ENCODE measurements around the gene SH3GLB1.

SH3GLB1 gene

GRCh38 chr1:86739648-86740509 is 35.5 kb downstream of the SH3GLB1 start:
- DNase-seq = peak; percentile 18 to 38 (median 23)

DNA sequence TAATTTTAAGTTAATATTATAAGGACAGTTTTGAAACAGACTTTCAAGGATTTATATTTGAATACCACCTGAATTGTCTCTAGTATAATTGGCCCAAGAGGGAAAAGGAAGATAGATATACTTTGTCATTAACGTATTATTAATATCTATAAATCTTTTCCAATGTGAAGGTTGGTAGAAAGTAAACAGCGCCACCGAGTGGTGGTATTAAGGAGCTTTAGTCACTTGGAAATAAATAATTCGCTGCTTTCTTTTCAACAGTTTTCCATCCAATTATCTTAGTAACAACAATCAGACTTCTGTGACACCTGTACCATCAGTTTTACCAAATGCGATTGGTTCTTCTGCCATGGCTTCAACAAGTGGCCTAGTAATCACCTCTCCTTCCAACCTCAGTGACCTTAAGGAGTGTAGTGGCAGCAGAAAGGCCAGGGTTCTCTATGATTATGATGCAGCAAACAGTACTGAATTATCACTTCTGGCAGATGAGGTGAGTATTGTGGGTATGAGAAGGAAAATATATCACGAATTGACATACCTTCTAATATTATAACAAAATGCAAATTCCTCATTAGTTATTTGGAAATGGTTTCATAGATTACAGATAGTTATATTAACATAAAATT is 37.7 kb downstream of the SH3GLB1 start:
- DNase-seq = peak; percentile 59 to 71 (median 60)

DNA sequence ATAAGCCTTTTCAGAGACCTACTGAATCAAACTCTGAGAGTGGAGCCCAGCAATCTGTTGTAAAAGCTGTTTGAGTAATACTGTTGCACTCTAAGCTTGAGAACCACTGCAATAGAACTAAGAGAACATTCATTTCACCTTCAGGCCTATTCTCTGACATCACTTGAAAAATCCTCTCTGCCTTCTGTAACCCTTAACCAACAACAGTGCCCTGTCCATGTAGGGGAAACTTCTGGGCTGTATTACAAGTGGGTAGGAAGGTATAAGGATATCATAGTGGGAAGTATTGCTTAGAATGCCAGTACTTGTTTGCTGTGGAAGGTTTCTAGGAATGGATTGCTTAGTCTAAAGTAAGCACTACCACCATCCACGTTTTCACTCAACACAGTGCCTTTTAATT is 42.9 kb downstream of the SH3GLB1 start:
- no peak for DNase-seq

DNA sequence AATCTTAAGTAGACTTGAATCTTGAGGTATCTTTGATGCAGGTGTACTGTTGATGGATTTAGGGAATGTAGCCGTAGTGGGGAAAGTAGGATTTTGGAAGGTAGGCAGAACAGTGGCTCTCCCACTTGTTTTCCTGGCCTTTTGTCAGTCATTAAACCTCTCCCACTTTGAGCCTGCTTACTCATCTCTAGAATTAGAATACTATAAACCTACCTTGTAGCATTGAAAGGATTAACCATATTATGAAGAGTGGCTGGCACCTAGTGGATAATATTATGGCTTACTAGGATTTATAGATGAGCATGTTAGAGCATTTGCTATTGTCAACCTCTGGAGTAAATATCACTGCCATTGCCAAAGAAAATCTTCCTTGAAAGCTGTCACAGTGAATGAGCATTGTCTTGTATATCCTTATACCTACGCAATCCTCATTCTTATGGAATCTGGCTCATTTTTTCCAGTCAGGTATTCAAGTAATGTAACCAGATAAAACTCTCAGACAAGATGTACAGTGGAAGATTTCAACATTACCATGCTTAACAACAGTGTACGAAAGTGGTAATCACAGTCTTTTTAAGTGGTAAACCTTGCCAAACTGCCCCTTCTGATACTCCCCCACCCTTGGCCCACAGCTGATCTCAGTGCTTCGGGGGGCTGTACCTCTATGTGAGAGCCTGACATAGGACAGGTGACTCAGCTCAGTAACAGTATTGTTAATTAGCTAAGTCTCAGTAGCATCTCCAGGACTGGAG is 44.4 kb downstream of the SH3GLB1 start:
- no peak for DNase-seq

DNA sequence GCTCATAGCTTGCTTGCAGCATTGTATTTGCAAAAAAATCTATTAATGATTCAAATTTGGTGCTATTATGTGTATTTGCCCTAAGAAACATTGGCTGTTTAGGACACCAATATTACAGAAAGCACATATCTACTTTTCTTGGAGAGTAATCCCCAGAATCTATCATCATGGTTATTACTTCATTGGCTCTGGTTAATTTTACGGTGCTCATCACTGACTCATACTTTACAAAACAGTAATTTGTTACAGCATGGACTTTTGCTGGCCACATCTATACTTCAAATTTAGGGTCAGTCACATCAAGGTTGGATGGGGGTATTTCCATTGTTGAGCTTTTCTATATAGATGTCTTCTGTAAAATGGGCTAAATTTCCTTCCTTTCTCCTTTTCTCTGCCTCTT is 45.7 kb downstream of the SH3GLB1 start:
- DNase-seq = peak in 2 of 3 donors; percentile 37 to 49

GRCh38 chr1:86750530-86750929 is 46.2 kb downstream of the SH3GLB1 start:
- no peak for DNase-seq

GRCh38 chr1:86751923-86752322 is 47.5 kb downstream of the SH3GLB1 start:
- no peak for DNase-seq

DNA sequence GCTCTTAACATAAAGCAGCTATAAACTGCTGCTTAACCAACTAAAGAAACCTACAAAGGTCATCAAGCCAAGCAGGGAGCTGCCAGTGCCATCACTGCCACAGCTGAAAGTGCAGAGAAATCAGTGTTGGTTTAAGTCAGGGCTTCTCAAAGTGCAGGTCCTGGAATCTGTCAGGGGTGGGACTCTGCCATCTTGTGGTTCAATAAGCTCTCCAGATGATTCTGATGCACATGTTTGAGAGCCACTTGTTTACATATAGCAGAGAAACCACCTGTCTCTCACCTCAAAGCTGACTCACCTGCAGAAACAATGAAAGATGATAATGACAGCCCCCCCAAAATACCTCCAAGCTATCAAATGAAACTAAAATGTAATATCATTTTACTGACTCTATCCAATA is 49.3 kb downstream of the SH3GLB1 start:
- no peak for DNase-seq

DNA sequence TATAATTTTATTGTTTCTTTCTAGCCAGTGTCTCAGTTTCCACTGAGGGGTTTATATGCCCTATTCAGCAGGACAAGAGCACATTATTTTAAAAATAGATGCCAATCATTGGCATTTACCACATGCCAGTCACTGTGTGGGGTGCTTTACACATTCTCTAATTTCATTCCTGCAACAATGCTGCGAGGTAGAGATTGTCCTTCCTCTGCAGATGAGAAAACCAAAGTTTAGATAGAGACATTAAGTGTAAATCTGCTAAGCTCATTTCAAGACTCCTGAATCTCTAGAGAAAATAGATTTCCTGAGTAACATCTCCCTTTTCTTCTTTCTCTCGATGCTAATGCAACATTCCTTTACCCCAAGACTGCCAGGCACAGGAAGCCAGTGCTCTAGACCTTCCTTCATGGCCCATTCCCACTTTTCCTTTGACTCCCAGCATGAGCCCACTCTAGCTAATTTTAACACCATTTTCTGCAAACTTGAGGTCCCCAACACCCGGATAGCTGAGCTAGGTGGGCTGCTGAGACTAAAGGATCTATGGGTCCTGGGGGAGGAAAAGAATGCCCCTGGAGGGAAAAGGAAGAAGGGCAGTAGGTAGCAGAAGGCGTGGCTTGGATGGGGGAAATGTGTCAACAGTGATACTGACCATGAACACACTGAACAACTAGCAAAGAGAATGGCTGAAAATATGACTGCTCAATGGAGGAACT is 50.0 kb downstream of the SH3GLB1 start:
- DNase-seq = no peak

GRCh38 chr1:86756062-86756406 is 51.7 kb downstream of the SH3GLB1 start:
- peak in 1 of 3 donors; percentile 17 for DNase-seq

GRCh38 chr1:86757272-86757984 is 53.1 kb downstream of the SH3GLB1 start:
- peak; percentile 64 to 72 (median 68) for DNase-seq

GRCh38 chr1:86758570-86758969 is 54.2 kb downstream of the SH3GLB1 start:
- DNase-seq = peak in 1 of 3 donors; percentile 10

DNA sequence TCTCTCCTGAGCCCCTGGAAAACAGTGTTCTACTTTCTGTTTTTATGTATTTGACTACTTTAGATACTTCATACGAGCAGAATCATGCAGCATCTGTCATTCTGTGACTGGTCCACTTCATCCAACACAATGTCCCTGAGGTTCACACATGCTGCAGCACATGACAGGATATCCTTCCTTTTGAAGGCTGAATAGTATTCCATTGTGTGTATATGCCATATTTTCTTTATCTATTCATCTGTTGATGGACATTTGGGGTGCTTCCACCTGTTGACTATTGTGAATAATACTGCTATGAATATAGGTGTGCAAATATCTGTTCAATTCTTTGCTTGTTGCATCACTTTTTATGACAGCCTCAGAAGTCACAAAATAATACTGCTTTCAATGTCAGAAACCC is 55.8 kb downstream of the SH3GLB1 start:
- DNase-seq = no peak

DNA sequence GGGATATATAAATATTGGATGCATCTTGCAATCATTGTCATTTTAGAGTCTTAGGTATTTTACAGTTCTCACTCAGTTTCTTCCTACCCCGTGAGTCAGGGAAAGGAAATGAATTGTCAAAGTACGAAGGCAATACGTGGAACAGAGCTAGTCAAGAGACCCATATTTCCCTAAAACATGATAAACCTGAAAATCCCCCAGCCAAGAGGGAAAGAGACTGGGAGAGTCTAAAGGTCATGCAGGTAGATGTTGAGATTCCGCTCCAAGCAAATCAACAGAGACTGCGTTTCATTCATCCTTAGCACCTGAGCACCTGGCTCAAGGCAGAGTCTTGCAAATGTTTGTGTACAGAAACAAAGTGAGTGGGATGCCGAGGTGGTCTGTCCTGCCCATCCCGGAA is 58.0 kb downstream of the SH3GLB1 start:
- peak in 1 of 3 donors; percentile 15 for DNase-seq

GRCh38 chr1:86764523-86764922 is 60.1 kb downstream of the SH3GLB1 start:
- DNase-seq = peak in 1 of 3 donors; percentile 6

- DNase-seq = peak in 1 of 3 donors; percentile 8
Observed at GRCh38 chr1:86765073-86765472, 60.7 kb downstream of the SH3GLB1 start.

GRCh38 chr1:86765674-86766073 is 61.3 kb downstream of the SH3GLB1 start:
- DNase-seq = no peak

DNA sequence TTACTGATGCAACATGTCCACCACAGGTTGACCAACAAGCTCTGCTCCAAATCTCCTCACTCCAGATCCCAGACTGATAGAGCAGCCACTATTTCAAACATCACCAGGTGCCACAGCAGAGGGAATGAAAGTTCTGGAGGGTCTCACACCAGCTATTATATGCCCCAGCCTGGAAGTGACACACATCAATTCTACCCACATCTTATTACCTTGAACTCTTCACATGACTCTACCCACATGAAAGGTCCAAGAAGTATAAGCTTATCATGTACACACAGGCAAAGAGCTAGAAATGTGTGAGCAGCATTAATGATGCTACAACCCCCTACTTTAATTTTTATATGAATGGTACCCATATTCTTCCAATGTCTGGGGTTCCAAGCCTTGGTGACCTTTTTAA is 64.2 kb downstream of the SH3GLB1 start:
- DNase-seq = no peak

GRCh38 chr1:86769065-86769464 is 64.7 kb downstream of the SH3GLB1 start:
- DNase-seq = no peak

DNA sequence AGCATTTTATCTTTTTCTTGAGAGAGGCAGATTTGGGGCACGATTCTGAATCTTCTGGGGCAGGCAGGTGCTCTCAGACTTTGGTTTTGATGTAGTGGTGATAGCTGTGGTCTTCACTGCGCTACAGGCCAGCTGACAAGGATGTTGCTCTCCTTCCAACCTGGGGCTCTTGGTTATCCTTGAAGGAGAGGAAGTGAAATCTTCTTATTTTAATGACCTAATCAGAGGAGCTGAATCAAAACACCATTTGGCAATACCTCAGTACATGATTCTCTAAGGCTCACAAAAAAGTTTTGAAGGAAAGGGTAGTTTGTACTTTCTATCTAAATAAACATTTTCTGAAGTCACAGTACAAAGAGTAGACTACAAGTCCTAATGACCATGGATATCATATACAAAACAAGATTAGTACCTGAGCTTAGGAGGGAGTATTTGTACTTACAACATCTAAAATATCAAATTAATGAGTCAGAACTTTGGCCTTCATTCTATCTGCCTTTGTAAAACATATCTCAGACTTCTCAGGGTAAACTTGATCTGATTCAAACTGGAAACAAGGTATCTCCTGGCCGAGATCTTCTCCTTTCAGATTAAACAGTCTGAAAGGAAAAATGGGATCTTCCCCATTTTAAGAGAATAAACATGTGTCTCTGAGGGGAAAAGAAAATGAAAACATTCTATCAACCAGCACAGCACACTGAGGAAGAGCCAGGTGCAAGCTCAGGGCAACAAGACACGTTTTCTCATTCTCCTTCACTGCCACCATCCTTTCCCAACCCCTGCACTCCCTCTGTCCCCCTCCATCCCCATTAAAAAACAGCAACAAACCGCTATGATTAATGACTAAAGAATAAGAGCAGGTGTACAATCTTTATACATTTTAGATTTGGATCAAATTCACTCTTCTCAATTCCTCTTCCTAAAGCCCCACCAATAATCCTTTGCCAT is 69.2 kb downstream of the SH3GLB1 start:
- peak; percentile 33 to 65 (median 63) for DNase-seq

Measured in suppressor macrophage treated with lipopolysaccharide for 1 hour (primary cell).